Measurements from ENCODE around the gene ANTXR1.
"Not testable (repeated sequence)": the region's sequence is repeated elsewhere in the genome, so short reads cannot be mapped to it uniquely, and the experiment has no call there.

Gene ANTXR1

GRCh38 chr2:69226903-69227302 lies 213.9 kb downstream of the ANTXR1 start:
- H3K9me3 Mint-ChIP-seq = no peaks in the 10 kb centered on the region
- H3K4me1 Mint-ChIP-seq = no peaks in the 10 kb centered on the region
- H3K27me3 Mint-ChIP-seq = peaks cover 24% of the 10 kb centered on the region
- H3K4me3 Mint-ChIP-seq = no peak overlapping the region
- no peak overlapping the region for H3K27ac Mint-ChIP-seq
- H3K36me3 Mint-ChIP-seq = no peaks in the 10 kb centered on the region

- H3K36me3 Mint-ChIP-seq = no peaks in the 10 kb centered on the region
- peaks cover 21% of the 10 kb centered on the region for H3K27me3 Mint-ChIP-seq
- H3K27ac Mint-ChIP-seq = no peak overlapping the region
- H3K4me3 Mint-ChIP-seq = no peak overlapping the region
- no peaks in the 10 kb centered on the region for H3K9me3 Mint-ChIP-seq
- no peaks in the 10 kb centered on the region for H3K4me1 Mint-ChIP-seq
These were observed 214.7 kb downstream of the ANTXR1 start for GRCh38 chr2:69227716-69228115.

- not testable (repeated sequence) for H3K27ac Mint-ChIP-seq, H3K36me3 Mint-ChIP-seq, H3K4me1 Mint-ChIP-seq, H3K4me3 Mint-ChIP-seq, H3K9me3 Mint-ChIP-seq
- peaks cover 21% of the 10 kb centered on the region for H3K27me3 Mint-ChIP-seq
These were observed 218.0 kb downstream of the ANTXR1 start for GRCh38 chr2:69230946-69231345.

- no peaks in the 10 kb centered on the region for H3K9me3 Mint-ChIP-seq
- no peaks in the 10 kb centered on the region for H3K4me1 Mint-ChIP-seq
- H3K27me3 Mint-ChIP-seq = peaks cover 18% of the 10 kb centered on the region
- H3K27ac Mint-ChIP-seq = no peak overlapping the region
- no peak overlapping the region for H3K4me3 Mint-ChIP-seq
- no peaks in the 10 kb centered on the region for H3K36me3 Mint-ChIP-seq
These were observed 218.8 kb downstream of the ANTXR1 start for GRCh38 chr2:69231612-69232277.

GRCh38 chr2:69235835-69236234 lies 222.9 kb downstream of the ANTXR1 start:
- not testable (repeated sequence) for H3K27ac Mint-ChIP-seq, H3K4me3 Mint-ChIP-seq, H3K4me1 Mint-ChIP-seq, H3K36me3 Mint-ChIP-seq, H3K9me3 Mint-ChIP-seq
- peaks cover 12% of the 10 kb centered on the region for H3K27me3 Mint-ChIP-seq

- H3K27me3 Mint-ChIP-seq = peaks cover 3% of the 10 kb centered on the region
- no peak overlapping the region for H3K27ac Mint-ChIP-seq
- H3K36me3 Mint-ChIP-seq = no peaks in the 10 kb centered on the region
- H3K4me3 Mint-ChIP-seq = no peak overlapping the region
- no peaks in the 10 kb centered on the region for H3K4me1 Mint-ChIP-seq
- no peaks in the 10 kb centered on the region for H3K9me3 Mint-ChIP-seq
These were observed 224.2 kb downstream of the ANTXR1 start for GRCh38 chr2:69237070-69237670.

GRCh38 chr2:69238449-69239031 lies 225.6 kb downstream of the ANTXR1 start:
- Mint-ChIP-seq H3K4me1 (no peaks in the 10 kb centered on the region), H3K27me3 (no peaks in the 10 kb centered on the region), H3K9me3 (no peaks in the 10 kb centered on the region), H3K27ac (no peak overlapping the region), H3K4me3 (no peak overlapping the region), H3K36me3 (no peaks in the 10 kb centered on the region)

- H3K27me3 Mint-ChIP-seq = no peaks in the 10 kb centered on the region
- H3K36me3 Mint-ChIP-seq = no peaks in the 10 kb centered on the region
- H3K9me3 Mint-ChIP-seq = no peaks in the 10 kb centered on the region
- no peaks in the 10 kb centered on the region for H3K4me1 Mint-ChIP-seq
- H3K27ac Mint-ChIP-seq = no peak overlapping the region
- H3K4me3 Mint-ChIP-seq = no peak overlapping the region
These were observed 228.1 kb downstream of the ANTXR1 start for GRCh38 chr2:69241093-69241492.

GRCh38 chr2:69241664-69242514 lies 228.9 kb downstream of the ANTXR1 start:
- Mint-ChIP-seq H3K27me3 (peaks cover 6% of the 10 kb centered on the region), H3K4me3 (no peak overlapping the region), H3K36me3 (no peaks in the 10 kb centered on the region), H3K9me3 (no peaks in the 10 kb centered on the region), H3K4me1 (no peaks in the 10 kb centered on the region), H3K27ac (no peak overlapping the region)

- no peaks in the 10 kb centered on the region for H3K9me3 Mint-ChIP-seq
- H3K27me3 Mint-ChIP-seq = peaks cover 10% of the 10 kb centered on the region
- H3K4me1 Mint-ChIP-seq = no peaks in the 10 kb centered on the region
- H3K36me3 Mint-ChIP-seq = no peaks in the 10 kb centered on the region
- H3K4me3 Mint-ChIP-seq = no peak overlapping the region
- no peak overlapping the region for H3K27ac Mint-ChIP-seq
These were observed 229.7 kb downstream of the ANTXR1 start for GRCh38 chr2:69242651-69243051.

- no peak overlapping the region for H3K4me3 Mint-ChIP-seq
- H3K27me3 Mint-ChIP-seq = peaks cover 16% of the 10 kb centered on the region
- no peaks in the 10 kb centered on the region for H3K36me3 Mint-ChIP-seq
- no peaks in the 10 kb centered on the region for H3K4me1 Mint-ChIP-seq
- no peak overlapping the region for H3K27ac Mint-ChIP-seq
- no peaks in the 10 kb centered on the region for H3K9me3 Mint-ChIP-seq
These were observed 230.7 kb downstream of the ANTXR1 start for GRCh38 chr2:69243652-69244051.

GRCh38 chr2:69244882-69245281 lies 231.9 kb downstream of the ANTXR1 start:
- Mint-ChIP-seq H3K9me3 (no peaks in the 10 kb centered on the region), H3K4me3 (no peak overlapping the region), H3K36me3 (no peaks in the 10 kb centered on the region), H3K27me3 (peaks cover 17% of the 10 kb centered on the region), H3K27ac (no peak overlapping the region), H3K4me1 (no peaks in the 10 kb centered on the region)

GRCh38 chr2:69247583-69247982 lies 234.6 kb downstream of the ANTXR1 start:
- H3K27ac Mint-ChIP-seq = no peak overlapping the region
- H3K27me3 Mint-ChIP-seq = peaks cover 24% of the 10 kb centered on the region
- H3K4me1 Mint-ChIP-seq = no peaks in the 10 kb centered on the region
- H3K36me3 Mint-ChIP-seq = no peaks in the 10 kb centered on the region
- H3K4me3 Mint-ChIP-seq = no peak overlapping the region
- no peaks in the 10 kb centered on the region for H3K9me3 Mint-ChIP-seq

- Mint-ChIP-seq H3K27ac (no peak overlapping the region), H3K9me3 (no peaks in the 10 kb centered on the region), H3K4me1 (no peaks in the 10 kb centered on the region), H3K27me3 (peaks cover 25% of the 10 kb centered on the region), H3K36me3 (no peaks in the 10 kb centered on the region), H3K4me3 (no peak overlapping the region)
These were observed 235.3 kb downstream of the ANTXR1 start for GRCh38 chr2:69248232-69248631.

GRCh38 chr2:69250981-69251380 lies 238.0 kb downstream of the ANTXR1 start:
- Mint-ChIP-seq H3K9me3 (no peaks in the 10 kb centered on the region), H3K27ac (no peak overlapping the region), H3K36me3 (no peaks in the 10 kb centered on the region), H3K27me3 (peaks cover 32% of the 10 kb centered on the region), H3K4me3 (no peak overlapping the region), H3K4me1 (no peaks in the 10 kb centered on the region)

GRCh38 chr2:69251943-69252342 lies 239.0 kb downstream of the ANTXR1 start:
- Mint-ChIP-seq H3K27ac (no peak overlapping the region), H3K27me3 (peaks cover 29% of the 10 kb centered on the region)

More at GRCh38 chr2:69251943-69252342, 239.0 kb downstream of the ANTXR1 start:
- Mint-ChIP-seq H3K4me1 (no peaks in the 10 kb centered on the region), H3K36me3 (no peaks in the 10 kb centered on the region), H3K9me3 (no peaks in the 10 kb centered on the region), H3K4me3 (no peak overlapping the region)

Measured in activated naive CD4-positive, alpha-beta T cell treated with anti-CD3 and anti-CD28 coated beads, Interleukin-2, amount 50 U/mL, for 24 hours (primary cell).